ENCODE results near the gene ZSWIM9.

Gene ZSWIM9

DNA sequence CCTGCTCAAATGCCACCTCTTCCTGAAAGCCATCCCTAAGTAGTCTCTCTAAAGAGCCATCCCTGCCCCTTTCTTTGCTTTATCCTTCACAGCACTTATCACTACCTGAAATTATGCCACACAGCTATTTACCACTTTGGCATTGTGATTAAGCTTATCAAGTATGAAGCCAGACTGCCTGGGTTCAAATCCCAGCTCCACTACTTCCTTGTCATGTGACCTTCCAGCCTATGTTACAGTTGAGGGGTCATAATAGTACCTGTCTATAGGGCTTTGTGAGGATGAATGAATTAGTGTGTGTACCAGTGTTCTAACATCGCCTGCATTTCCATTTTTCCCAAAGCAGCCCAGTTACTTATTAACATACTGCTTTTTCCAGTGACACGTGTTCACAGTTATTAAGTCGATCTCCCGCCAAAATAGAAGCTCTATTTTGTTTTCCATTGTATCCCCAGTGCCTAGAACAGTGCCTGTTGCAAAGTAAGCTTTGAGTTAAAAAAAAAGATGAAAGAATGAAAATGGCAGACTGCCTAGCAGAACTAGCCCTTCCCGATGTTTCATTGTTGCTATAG, 32.8 kb downstream of the ZSWIM9 start:
- Histone ChIP-seq H3F3A (ENCODE audit: control insufficient read depth, insufficient read depth) (peaks cover 9% of the 10 kb centered on the region), H3K27me3 (ENCODE audit: control insufficient read depth, low read length) (no peaks in the 10 kb centered on the region), H3K4me1 (ENCODE audit: control insufficient read depth, low read length) (peaks cover 22% of the 10 kb centered on the region), H3K79me2 (ENCODE audit: control insufficient read depth, low read length) (peaks cover 29% of the 10 kb centered on the region), H3K27ac (ENCODE audit: low read depth, low read length) (peak overlapping the region; percentile 56), H4K20me1 (ENCODE audit: control insufficient read depth, insufficient read depth, low read depth, low read length) (no peaks in the 10 kb centered on the region), H3K9me2 (replicated peaks; ENCODE audit: control insufficient read depth, low read length) (no peaks in the 10 kb centered on the region), H3K9me3 (ENCODE audit: control insufficient read depth, insufficient read depth, low read length) (no peaks in the 10 kb centered on the region), H3K4me3 (ENCODE audit: low read length) (peak overlapping the region; percentile 83), H3K4me2 (ENCODE audit: low read length) (peak overlapping the region; percentile 85), H3K36me3 (ENCODE audit: control insufficient read depth, low read length) (peaks cover 14% of the 10 kb centered on the region)
- TF ChIP-seq, protein P1, sequence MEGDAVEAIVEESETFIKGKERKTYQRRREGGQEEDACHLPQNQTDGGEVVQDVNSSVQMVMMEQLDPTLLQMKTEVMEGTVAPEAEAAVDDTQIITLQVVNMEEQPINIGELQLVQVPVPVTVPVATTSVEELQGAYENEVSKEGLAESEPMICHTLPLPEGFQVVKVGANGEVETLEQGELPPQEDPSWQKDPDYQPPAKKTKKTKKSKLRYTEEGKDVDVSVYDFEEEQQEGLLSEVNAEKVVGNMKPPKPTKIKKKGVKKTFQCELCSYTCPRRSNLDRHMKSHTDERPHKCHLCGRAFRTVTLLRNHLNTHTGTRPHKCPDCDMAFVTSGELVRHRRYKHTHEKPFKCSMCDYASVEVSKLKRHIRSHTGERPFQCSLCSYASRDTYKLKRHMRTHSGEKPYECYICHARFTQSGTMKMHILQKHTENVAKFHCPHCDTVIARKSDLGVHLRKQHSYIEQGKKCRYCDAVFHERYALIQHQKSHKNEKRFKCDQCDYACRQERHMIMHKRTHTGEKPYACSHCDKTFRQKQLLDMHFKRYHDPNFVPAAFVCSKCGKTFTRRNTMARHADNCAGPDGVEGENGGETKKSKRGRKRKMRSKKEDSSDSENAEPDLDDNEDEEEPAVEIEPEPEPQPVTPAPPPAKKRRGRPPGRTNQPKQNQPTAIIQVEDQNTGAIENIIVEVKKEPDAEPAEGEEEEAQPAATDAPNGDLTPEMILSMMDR (IDR thresholded peaks at IDR 0.05; ENCODE audit: low read depth, low read length, poor library complexity, severe bottlenecking) = no peak
- TF ChIP-seq EZH2phosphoT487 (IDR thresholded peaks at IDR 0.05; ENCODE audit: borderline replicate concordance, low read length) = no peak

DNA sequence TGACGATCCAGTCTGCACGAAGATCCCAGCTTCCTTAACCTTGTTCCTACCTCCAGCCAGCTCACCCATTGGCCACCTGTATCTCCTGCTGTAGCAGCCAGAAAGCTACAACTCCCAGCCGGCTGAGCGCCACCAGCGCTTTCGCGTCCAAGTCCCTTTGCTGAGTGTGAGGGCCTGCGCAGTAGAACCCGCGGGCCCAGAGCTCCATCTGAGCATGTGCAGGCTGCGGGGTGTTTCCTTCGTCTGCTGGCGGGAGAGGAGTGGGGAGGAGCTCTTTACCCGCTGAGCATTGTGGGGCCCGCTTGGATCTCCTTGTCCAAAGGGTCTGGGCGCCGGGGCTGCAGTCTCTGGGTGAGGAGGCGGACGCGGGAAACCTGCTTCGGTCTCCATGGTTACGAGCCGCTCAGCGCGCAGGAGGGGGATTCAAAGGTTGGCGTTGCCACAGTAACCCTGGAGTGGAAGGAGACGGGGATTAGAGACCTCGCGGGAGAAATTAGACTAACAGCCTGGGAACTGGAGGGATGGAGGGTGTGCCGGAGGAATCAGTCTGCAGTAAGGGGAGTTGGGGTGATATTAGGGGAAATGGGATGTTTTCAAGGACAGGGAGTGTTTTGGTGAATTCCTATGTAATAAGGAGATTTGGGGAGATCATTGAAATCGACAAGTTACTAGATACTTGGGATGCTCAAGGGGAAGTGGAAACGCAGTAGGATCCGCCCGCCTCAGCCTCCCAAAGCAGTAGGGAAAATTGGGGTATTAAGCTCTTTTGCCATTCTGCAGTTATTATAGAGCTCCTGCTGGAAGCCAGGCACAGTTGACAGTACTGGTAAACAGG, 33.5 kb downstream of the ZSWIM9 start:
- Histone ChIP-seq H3K4me2 (ENCODE audit: low read length) (peak overlapping the region; percentile 85), H3K4me1 (ENCODE audit: control insufficient read depth, low read length) (peaks cover 22% of the 10 kb centered on the region), H3K9me3 (ENCODE audit: control insufficient read depth, insufficient read depth, low read length) (no peaks in the 10 kb centered on the region), H3K79me2 (ENCODE audit: control insufficient read depth, low read length) (peaks cover 29% of the 10 kb centered on the region), H3K27ac (ENCODE audit: low read depth, low read length) (peak overlapping the region; percentile 56), H3K4me3 (ENCODE audit: low read length) (peak overlapping the region; percentile 83), H3K36me3 (ENCODE audit: control insufficient read depth, low read length) (peaks cover 16% of the 10 kb centered on the region), H3K9me2 (replicated peaks; ENCODE audit: control insufficient read depth, low read length) (no peaks in the 10 kb centered on the region), H3K27me3 (ENCODE audit: control insufficient read depth, low read length) (no peaks in the 10 kb centered on the region), H3F3A (ENCODE audit: control insufficient read depth, insufficient read depth) (peaks cover 5% of the 10 kb centered on the region), H4K20me1 (ENCODE audit: control insufficient read depth, insufficient read depth, low read depth, low read length) (no peaks in the 10 kb centered on the region)
- TF ChIP-seq, protein P1 (IDR thresholded peaks at IDR 0.05; ENCODE audit: low read depth, low read length, poor library complexity, severe bottlenecking) = no peak
- TF ChIP-seq EZH2phosphoT487 (IDR thresholded peaks at IDR 0.05; ENCODE audit: borderline replicate concordance, low read length) = no peak

DNA sequence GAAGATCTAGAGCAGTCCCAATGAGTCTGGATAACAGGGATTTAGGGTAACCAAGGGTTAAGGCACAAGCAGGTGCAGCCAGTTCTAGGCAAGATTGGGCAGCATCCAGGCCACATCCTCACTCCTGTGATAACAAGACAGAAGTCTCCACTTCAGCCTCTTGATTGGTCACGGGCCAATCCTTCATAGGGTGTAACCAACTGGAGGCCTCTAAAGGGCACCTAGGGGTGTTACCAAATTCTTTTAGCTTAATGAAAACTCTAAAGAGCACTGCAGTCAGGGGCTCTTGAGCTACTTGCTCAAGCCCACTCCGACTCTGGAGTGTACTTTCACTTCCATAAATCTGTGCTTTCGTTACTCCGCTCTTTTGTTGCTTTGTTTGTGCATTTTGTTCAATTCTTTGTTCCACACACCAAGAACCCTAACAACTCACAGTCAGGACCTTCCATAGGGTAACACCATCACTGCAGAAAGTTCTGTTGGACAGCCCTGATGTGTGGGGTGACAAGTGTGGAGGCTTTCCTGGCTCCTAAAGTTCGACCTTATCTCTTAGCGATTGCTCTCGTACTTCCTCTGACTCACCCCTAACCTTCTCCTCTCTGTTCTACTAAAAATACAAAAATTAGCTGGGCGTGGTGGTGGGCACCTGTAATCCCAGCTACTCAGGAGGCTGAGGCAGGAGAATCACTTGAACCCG, 36.1 kb downstream of the ZSWIM9 start:
- peaks cover 23% of the 10 kb centered on the region for H3K36me3 ChIP-seq (ENCODE audit: control insufficient read depth, low read length)
- H3K9me3 ChIP-seq (ENCODE audit: control insufficient read depth, insufficient read depth, low read length) = no peaks in the 10 kb centered on the region
- no peak overlapping the region for H3K4me2 ChIP-seq (ENCODE audit: low read length)
- peaks cover 11% of the 10 kb centered on the region for H3F3A ChIP-seq (ENCODE audit: control insufficient read depth, insufficient read depth)
- H3K79me2 ChIP-seq (ENCODE audit: control insufficient read depth, low read length) = peaks cover 29% of the 10 kb centered on the region
- H3K4me1 ChIP-seq (ENCODE audit: control insufficient read depth, low read length) = peaks cover 29% of the 10 kb centered on the region
- no peaks in the 10 kb centered on the region for H4K20me1 ChIP-seq (ENCODE audit: control insufficient read depth, insufficient read depth, low read depth, low read length)
- no peaks in the 10 kb centered on the region for H3K27me3 ChIP-seq (ENCODE audit: control insufficient read depth, low read length)
- no peak overlapping the region for H3K27ac ChIP-seq (ENCODE audit: low read depth, low read length)
- TF ChIP-seq, protein P1 (IDR thresholded peaks at IDR 0.05; ENCODE audit: low read depth, low read length, poor library complexity, severe bottlenecking) = no peak
- TF ChIP-seq EZH2phosphoT487 (IDR thresholded peaks at IDR 0.05; ENCODE audit: borderline replicate concordance, low read length) = no peak
- no peaks in the 10 kb centered on the region for H3K9me2 ChIP-seq (replicated peaks; ENCODE audit: control insufficient read depth, low read length)
- no peak overlapping the region for H3K4me3 ChIP-seq (ENCODE audit: low read length)

Data from DOHH2 (cell line).